UCSD-AML1 (cell line): ENCODE data around the gene ZSWIM4.

Source experiments
- DNase-seq: peaks from one replicate; lab custom pipeline; 2025; ENCODE audit not compliant: unreplicated experiment; lab: John Stamatoyannopoulos, UW

Gene ZSWIM4

DNA sequence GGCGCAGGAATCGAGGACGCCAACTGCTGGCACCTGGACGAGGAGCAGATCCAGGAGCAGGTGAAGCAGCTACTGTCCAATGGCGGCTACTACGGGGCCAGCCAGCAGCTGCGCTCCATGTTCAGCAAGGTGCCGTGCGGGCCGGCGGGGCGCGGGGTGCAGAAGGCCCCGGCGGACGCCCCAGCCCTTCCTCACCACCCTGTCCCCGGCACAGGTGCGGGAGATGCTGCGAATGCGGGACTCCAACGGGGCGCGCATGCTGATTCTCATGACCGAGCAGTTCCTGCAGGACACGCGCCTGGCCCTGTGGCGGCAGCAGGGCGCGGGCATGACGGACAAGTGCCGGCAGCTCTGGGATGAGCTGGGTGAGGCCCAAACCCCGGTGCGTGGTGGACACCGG is 13.6 kb downstream of the ZSWIM4 start:
- DNase-seq: no peak

DNA sequence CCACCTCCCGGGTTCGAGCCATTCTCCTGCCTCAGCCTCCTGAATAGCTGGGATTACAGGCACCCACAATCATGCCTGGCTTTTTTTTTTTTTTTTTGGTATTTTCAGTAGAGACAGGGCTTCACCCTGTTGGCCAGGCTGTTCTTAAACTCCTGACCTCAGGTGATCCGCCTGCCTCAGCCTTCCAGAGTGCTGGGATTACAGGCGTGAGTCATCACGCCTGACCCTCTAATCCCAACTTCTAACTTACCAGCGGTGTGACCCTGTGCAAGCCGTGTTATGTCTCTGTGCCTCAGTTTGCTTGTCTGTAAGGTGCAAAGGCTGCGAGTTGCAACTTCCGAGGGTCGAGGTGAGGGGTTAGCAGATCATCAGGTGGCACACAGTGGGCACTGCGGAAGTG is 17.3 kb downstream of the ZSWIM4 start:
- no peak for DNase-seq

DNA sequence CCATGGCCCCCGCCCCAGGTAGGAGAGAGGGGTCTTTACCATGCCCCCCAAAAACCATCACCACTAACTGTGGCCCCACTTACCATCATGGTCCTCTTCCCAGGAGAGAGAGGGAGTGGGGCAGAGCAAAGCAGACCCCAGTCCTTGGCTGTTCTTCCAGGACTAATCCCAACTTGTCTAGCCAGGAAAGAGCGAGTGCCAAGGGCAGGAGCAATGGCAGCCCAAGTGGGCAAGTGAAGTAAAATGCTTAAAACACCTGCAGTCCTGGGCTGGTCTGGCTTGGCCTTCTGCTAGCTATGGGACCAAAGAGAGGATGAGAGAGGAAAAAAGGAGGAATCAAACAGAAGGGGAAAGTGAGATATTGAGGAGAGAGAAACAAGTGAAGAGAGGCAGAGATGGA is 17.9 kb downstream of the ZSWIM4 start:
- no peak for DNase-seq

DNA sequence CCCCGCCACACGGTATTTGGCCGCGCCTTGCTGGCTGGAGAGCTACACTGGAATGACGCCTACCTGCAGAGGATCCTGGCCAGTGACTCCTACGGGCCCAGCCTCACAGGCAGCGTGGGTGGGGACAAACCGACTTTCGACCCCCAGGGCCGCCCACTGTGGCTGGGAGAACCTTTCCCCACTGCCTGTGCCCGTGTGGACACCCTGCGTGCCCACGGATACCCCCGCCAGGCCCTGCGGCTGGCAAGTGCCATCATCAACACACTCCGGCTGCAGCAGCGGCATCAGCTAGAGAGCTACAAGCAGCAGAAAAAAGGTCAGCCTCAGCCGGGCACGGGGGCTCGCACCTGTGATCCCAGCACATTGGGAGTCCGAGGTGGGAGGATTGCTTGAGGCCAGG is 19.3 kb downstream of the ZSWIM4 start:
- no peak for DNase-seq

DNA sequence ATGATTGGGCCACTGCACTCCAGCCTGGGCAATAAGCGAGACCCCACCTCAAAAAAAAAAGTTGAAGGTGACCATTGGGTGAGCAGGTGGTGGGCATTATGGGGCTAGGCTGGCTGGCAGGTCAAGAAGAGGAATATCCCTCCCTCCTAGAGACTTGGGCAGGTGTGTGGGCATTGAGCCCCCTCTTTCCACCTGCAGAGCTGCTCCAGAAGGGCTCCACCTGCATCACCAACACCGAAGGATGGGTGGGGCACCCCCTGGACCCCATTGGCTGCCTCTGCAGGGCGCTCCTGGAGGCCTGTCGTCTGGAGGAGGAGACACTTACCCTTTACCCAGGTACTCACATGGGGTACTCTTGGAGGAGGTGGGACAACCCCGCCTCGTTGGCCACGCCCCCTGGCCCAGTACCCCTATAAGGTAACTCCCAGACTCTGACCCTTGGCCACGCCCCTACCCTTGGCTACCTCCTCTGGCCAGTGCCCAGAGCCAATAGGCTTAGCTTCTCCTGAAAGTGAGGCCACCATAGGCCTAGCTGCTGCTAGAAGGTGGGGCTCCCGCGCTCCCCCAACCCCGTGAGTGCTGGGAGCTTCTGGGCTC is 21.9 kb downstream of the ZSWIM4 start:
- DNase-seq: no peak

DNA sequence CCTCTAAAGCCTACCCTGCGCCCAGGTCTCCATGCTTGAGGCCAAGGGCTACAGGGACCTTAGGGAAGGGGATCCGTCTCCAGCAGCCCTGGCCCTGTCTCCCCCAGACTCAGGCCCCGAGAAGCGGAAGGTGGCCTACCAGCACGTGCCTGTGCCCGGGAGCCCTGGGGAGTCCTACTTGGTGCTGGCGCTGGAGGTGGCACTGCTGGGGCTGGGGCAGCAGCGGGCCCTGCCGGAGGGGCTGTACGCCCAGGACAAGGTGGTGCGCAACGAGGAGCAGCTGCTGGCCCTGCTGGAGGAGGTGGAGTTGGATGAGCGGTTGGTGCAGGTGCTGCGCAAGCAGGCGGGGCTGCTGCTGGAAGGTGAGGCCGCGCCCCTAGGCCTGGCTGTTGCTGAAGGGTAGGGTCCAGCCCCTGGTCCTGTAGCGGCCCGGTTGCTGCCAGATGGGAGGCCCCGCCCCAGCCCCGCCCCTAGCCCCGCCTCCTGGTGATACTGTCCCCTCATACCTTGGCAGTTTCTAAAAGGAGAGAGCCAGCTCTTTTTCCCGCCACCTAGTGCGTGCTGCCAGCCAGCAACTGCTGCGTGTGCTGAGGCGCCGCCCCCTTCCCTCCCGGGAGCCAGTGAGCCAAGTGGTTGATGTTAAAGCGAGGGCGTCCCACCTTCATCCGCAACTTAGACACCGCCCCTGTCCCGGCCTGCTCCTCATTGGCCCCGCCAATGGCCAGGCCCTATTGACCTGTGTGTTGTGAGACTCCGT is 22.6 kb downstream of the ZSWIM4 start:
- no peak for DNase-seq

DNA sequence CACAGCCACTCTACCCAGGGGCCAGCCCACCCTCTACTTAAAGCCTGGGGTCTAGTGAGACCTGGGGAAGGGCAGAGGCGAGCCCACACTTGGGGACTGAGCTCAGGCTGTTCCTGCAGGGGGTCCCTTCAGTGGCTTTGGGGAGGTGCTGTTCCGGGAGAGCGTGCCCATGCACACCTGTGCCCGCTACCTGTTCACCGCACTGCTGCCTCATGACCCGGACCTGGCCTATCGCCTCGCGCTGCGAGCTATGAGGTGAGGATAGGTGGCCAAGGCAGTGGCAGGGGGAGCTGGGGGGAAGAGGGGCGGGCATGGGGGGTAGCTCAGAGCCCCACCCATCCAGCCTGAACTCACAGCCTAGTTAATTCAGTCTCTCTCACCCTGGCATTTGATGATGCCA is 24.0 kb downstream of the ZSWIM4 start:
- DNase-seq: no peak

DNA sequence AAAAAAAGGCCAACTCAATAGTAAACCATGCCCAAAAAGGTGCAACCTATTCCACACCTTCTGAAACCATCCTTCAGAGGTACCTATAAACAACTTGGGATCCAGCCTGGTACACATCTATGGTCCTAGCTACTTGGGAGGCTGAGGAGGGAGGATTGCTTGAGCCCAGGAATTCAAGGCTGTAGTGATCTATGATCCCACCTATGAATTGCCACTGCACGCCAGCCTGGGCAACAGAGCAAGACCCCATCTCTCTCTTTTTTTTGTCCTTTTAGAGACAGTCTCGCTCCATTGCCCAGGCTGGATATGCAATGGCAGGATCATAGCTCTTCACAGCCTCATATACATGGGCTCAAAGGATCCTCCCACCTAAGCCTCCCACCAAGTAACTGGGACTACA is 26.0 kb downstream of the ZSWIM4 start:
- no peak for DNase-seq

DNA sequence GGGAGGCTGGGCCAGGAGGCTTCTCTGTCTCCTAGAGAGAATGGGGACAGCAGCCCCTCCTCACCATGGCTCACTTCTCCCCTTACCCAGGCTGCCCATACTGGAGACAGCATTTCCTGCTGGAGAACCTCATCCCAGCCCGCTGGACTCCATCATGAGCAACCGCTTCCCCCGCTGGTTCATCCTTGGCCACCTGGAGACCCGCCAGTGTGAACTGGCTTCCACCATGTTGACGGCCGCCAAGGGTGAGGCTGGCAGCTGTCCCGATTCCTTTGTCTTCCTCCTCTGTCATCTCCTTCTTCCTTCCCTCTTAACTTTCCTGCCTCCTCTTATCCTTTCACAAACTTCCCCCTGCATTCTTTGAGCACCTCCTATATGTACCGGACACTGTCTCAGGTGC is 28.0 kb downstream of the ZSWIM4 start:
- DNase-seq: no peak

DNA sequence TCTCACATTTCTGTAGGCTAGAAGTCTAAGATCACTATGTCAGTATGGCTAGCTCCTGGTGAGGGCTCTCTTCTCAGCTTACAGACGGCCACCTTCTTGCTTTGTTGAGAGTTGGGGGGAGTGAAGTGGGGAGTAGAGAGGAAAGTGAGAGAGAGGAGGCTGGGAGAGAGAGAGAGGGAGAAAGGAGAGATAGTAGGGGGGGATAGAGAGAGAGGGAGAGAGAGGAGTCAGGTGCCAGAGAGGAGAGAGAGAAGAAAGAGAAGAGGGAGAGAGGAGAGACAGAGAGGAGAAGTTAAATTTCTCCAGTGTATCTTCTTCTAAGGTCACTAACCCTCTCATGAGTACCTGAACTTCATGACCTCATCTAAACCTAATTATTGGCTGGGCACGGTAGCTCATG is 28.7 kb downstream of the ZSWIM4 start:
- no peak for DNase-seq

DNA sequence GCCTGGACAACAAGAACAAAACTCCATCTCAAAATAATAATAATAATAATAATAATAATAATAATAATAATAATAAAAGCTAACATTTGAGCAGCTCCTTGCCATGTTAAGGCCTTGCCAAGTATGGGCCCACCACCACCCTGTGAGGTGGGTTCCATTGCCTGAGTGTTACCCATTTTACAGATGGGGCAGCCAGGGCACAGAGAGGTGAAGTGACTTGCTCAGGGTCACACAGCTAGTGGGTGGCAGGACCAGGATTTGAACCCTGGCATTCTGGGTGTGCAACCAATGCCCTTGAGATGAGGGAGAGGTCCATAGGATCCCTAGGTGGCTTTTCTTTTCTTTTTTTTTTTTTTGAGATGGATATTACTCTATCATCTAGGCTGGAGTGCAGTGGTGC is 29.5 kb downstream of the ZSWIM4 start:
- no peak for DNase-seq

DNA sequence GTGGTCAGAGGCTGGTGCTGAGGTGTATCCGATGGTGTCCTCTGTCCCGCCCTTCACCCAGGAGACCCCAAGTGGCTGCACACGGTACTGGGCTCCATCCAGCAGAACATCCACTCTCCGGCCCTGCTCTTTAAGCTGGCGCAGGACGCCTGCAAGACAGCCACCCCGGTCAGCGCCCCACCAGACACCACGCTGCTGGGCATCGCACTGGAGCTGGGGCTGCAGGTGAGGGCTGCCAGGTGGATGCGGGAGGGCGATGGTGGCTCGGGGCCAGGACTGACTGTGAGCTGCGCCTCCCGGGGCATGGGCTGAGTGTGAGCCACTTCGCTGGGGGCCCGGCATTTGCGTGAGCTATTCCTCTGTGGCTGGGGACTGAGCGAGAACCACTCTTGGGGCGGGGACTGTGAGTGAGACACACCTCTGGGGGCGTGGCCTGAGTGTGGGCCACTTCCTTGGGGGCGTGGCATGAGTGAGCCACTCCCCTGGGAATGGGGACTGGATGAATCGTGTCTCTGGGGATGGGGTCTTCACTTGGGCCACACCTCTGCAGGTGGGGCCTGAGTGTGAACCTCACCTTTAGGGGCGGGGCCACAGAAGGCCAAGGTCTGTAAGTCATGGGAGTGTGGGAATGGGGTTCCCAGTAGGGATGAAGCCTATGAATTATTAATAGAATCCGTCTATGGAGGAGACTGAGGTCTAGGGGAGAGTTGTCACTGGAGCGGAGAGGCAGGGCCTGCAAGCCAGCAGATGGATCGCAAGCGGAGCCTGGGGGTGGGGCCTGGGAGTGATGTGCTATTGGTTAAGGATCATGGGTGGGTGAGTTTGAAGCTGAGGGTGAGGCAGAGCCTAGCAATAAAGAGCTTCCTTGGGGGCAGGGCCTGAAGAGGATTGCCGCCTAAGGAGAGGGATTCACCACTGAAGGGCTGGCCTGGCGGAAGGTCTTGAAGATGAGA is 30.5 kb downstream of the ZSWIM4 start:
- no peak for DNase-seq

DNA sequence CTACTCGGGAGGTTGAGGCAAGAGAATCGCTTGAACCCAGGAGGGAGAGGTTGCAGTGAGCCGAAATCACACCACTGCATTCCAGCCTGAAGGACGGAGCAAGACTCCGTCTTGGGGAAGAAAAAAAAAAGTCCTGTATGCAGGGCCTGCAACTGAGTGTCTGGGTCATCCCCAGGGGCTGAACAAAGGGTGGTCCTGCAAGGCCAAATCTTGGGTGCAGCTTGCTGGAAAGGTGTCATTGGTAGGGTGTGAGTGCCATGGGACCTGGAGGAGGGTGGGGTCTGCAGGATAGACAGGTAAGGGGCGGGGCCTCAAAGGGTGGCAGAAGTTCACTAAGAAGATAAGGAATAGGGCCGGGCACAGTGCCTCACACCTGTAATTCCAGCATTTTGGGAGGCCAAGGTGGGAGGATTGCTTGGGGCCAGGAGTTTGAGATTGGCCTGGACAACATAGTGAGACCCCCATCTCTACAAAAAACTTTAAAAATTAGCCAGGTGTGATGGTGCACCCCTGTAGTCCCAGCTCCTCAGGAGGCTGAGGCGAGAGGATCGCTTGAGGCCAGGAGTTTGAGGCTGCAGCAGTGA is 31.5 kb downstream of the ZSWIM4 start:
- DNase-seq: no peak

DNA sequence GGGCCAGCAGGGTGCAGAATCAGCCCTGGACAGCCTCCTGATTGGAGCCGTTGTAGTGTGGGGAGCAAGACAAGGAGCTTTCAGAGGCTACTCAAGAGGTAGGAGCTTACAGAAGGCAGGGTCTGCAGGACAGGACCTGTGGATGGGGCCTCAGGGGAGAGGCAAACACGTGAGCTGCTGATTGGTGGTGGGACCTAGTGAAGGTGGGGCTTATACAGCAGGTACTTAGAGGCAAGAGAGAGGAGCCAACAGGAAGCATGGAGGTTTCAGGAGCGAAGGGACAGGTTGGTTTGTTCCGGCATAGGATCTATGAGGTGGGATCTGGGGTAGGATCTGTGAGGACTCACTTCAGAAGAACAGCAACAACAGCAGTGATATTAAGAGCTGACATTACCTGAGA is 32.4 kb downstream of the ZSWIM4 start:
- DNase-seq: no peak

DNA sequence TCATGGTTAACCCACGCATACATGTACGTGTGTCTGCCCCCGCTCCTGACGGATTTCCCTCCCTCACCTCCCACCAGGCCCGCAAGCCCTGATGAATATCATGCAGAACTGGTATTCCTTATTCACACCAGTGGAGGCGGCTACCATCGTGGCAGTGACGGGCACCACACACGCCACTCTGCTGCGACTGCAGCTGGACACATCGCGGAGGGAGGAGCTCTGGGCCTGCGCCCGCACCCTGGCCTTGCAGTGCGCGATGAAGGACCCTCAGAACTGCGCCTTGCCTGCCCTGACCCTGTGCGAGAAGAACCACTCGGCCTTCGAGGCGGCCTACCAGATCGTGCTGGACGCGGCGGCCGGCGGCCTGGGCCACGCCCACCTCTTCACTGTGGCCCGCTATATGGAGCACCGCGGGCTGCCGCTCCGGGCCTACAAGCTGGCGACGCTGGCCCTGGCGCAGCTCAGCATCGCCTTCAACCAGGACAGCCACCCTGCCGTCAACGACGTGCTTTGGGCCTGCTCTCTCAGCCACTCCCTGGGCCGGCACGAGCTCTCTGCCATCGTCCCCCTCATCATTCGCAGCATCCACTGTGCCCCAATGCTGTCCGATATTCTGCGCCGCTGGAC is 35.0 kb downstream of the ZSWIM4 start:
- DNase-seq: no peak

DNA sequence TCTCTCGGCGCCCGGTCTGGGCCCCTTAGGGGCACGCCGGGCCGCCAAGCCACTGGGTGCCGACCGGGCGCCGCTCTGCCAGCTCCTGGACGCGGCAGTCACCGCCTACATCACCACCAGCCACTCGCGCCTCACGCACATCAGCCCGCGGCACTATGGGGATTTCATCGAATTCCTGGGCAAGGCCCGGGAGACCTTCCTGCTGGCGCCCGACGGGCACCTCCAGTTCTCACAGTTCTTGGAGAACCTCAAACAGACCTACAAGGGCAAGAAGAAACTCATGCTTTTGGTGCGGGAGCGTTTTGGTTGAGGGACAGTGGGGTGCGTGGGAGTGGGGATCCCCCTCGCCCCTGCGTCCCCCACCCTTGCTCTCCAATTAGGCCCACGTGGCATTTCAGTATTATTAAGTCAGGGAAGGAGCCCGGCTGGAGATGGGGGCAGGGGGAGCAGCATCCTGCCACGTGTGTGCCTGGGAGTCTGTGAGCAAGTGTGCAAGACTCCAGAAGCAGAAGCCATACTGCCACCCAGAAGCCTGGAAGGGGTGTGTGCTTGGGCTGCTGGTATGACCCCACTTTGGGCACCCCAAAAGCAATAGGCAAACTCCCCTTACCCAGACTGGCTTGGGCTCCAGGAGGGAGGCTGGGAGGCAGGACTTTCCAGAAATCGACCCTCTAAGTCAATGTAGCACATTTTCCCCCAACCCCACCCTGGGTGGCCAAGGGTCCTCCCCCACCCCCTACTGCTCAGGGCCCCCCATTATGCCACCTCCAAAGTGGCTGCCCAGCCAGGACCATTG is 35.7 kb downstream of the ZSWIM4 start:
- no peak for DNase-seq

DNA sequence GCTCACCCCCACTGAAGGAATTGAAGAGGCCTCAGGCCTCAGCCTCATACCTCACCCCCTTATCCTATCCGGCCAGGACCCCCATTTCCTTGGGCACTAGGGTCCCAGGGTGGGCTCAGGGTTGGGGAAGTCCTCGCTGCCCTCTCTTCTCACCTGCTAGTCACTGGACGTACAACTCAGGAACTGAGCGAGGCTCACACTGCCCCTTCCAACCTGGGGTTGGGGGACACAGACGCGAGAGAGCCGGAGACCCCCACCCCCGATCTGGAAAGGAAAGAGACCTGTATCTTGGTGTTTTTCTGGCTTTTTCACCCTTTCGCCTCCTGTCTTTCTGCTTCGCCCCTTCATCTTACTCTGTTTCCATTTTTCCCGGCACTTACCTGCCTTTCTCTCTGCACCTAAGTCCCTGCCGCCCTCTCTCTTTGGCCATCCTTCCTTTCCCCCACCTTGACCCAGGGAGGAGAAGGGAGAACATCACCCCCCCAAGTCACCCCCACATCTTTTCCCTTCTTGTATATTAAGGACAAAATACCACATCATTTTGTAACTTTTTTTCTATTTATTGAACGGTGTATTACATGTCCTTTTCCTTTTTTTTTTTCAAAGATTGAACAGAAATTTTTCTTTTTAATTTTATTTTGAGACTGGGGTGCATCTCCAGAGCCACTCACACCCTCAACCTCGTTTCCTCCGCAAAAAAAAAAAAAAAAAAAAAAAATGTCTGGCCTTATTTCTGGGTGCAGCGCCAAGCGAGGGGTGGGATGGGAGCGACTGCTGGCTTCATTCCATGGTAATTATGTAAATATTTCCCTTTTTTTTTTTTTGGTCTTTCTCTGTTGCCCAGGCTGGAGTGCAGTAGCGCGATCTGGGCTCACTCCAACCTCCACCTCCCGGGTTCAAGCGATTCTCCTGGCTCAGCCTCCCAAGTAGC is 36.6 kb downstream of the ZSWIM4 start:
- DNase-seq: no peak

DNA sequence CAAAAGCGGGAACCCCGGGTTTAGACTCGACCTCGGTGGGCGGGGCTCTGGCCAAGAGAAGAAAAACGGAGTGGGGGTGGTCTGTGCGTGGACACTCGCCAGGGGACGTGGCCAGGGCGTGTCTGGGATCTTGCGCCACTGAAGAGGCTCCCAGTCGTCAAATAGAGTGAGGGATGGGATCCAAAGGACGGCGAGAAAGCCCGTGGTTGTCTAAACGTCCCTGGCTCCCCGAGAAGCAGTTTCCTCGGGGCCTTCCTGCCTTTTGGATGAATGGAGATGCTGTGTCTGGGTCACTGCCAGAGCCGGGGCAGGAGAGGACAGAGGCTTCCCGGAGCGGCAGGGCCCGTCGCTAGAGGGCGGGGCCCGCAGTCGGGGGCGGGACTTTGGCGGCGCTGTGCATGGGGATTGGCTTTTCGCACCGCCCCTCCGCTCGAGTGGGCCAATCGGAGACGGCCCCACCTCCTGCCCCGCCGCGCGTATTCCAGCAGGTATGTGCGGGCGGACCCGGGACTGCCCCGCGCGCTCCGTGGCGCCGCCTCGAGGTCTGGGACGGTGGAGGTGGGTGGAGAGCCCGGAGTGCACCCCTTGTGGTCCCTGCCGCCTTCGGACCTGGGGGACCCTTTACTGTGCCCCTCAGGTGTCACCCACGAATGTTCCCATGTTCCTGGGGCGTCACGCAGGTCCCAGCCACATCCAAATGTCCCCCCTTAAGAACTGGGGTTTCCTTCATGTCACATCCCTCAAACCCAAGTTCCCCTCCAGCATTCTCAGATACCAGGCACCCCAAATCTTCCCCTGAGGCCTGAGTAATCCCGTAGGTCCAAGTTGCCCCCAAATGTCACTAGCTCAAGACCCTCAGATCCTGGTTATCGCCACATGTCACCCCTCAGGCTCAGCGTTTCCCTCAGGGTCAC is 38.3 kb downstream of the ZSWIM4 start:
- DNase-seq: peak; percentile 90
